Neuron (in vitro differentiated cells): ENCODE results near the gene ADORA2B.

Experiments used
- H2AFZ ChIP-seq: one replicate; pipeline ENCODE4 v1.6.1; 2013; ENCODE audit warnings: low read depth, mild to moderate bottlenecking, inconsistent platforms, low read length, moderate library complexity
- H3K27me3 ChIP-seq: one replicate; pipeline ENCODE4 v1.6.1; 2013; ENCODE audit warnings: low read length; ENCODE audit not compliant: insufficient read depth
- H3K36me3 ChIP-seq: one replicate; pipeline ENCODE4 v1.6.1; 2013; ENCODE audit warnings: low read length; ENCODE audit not compliant: insufficient read depth
- H3K4me1 ChIP-seq: one replicate; pipeline ENCODE4 v1.6.1; 2013; ENCODE audit warnings: low read length; ENCODE audit not compliant: insufficient read depth
- H3K4me3 ChIP-seq: 2 replicates; pipeline ENCODE4 v1.5.1; 2013; ENCODE audit warnings: mild to moderate bottlenecking, low read length, moderate library complexity
- H3K9me3 ChIP-seq: one replicate; pipeline ENCODE4 v1.6.1; 2013; ENCODE audit warnings: low read length

Gene ADORA2B

DNA sequence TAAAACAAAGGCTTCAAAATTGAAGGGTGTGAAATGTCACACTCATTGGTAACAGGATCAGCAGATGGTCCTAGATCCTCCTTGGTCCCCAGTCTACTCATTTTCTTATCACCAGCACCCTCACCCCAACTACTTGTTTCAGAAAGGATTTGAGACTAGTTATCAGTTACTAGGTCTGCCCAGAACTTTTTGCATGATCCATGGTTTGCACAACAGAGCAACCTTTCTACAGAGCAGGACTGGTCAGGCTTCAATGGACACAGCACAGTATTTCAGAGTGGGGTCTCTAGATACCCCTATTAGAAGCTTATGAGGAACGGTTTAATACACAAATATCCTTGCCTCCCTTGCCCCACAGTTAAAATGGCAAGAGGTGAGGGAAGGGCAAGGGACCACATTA lies 80.3 kb downstream of the ADORA2B start:
- Histone ChIP-seq H2AFZ (no peak overlapping the region), H3K4me1 (no peaks in the 10 kb centered on the region), H3K9me3 (no peaks in the 10 kb centered on the region), H3K27me3 (no peaks in the 10 kb centered on the region), H3K36me3 (peaks cover 68% of the 10 kb centered on the region), H3K4me3 (no peak overlapping the region)
